Calu3 (cell line): ENCODE measurements around the gene MLPH. TPM values are rescaled to one million over a fixed set of nuclear protein-coding genes. Genes with fewer than 3 reads are reported as not detected.

Source experiments
- BruUV-seq: library from RNA; stranded (reverse); fragments of 400-500 nt; replicated peaks from 2 replicates; lab custom pipeline; 2021; lab: Mats Ljungman, UMichigan
- CTCF ChIA-PET: fragments of 300-600 bp; sonication (Branson Sonifier 250); formaldehyde crosslinking; loops from one replicate; lab custom pipeline; 2022; ENCODE audit warnings: antibody characterized with exemption; lab: Charles Lee
- DNase-seq: peaks from one replicate; pipeline ENCODE4 v3.0.0; 2022
- H3K27ac Mint-ChIP-seq: one replicate; pipeline ENCODE4 v1.8.0; 2022; ENCODE audit warnings: mixed read lengths; ENCODE audit not compliant: unreplicated experiment
- H3K27me3 Mint-ChIP-seq: one replicate; pipeline ENCODE4 v1.8.0; 2022; ENCODE audit warnings: mixed read lengths; ENCODE audit not compliant: unreplicated experiment
- H3K36me3 Mint-ChIP-seq: one replicate; pipeline ENCODE4 v1.8.0; 2022; ENCODE audit warnings: mild to moderate bottlenecking, moderate library complexity, mixed read lengths; ENCODE audit not compliant: insufficient read depth, unreplicated experiment
- H3K4me1 Mint-ChIP-seq: one replicate; pipeline ENCODE4 v1.8.0; 2022; ENCODE audit warnings: mild to moderate bottlenecking, low read depth, mixed read lengths; ENCODE audit not compliant: unreplicated experiment
- H3K4me3 Mint-ChIP-seq: one replicate; pipeline ENCODE4 v1.8.0; 2022; ENCODE audit warnings: mild to moderate bottlenecking, low read depth, moderate library complexity, mixed read lengths; ENCODE audit not compliant: unreplicated experiment
- H3K9me3 Mint-ChIP-seq: one replicate; pipeline ENCODE4 v1.8.0; 2022; ENCODE audit warnings: low read depth, mixed read lengths; ENCODE audit not compliant: unreplicated experiment
- intact Hi-C: fragments of 100-400 bp; cut with micrococcal nuclease; formaldehyde crosslinking; loops from one replicate; pipeline ENCODE4 v1.10.0; 2022; ENCODE audit not compliant: unreplicated experiment
- total RNA-seq: library from RNA; stranded (reverse); gene quantifications from 2 replicates; pipeline ENCODE4 v1.2.3, GENCODE V29; 2022
- TF ChIP-seq, protein P1 (sequence below): fragments of 200-600 bp; IDR thresholded peaks from one replicate; pipeline ENCODE4 v1.8.0; 2022; ENCODE audit warnings: antibody characterized with exemption; ENCODE audit not compliant: unreplicated experiment

MLPH gene
- total RNA-seq, 1 experiment from 2014 or later: 39.8 TPM

DNA sequence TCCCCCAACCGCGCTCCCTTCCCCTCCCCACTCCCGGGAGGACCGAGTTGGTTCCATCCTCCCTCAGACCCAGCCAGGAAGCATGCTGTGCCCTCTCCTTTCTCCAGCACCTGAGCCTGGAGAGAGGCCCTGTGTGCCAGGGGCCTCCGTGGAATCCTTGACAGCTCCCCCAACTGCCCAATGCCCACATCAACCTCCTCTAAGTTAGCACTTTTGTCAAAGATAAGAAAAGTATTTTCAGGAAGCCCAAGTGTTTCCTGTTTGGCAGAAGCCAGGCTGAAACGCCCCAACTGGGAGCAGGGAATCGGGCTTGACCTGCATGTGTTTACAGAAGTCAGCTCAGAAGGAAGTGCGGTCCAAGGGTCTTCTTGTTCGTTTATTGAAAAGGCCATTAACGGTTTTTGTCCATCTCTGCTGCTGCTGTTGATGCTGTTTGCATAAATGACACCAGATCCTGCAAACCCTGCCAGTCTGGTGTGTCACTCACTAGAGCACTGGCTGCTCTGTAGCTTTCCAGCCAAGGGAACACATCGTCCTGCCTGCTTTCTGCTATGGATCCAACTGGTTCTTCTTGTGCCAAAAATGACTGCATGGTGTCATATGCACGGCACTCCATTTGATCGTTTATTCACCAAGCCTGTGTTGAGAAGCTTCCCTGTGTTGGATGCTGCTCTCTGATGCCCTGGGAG is 37.7 kb upstream of the MLPH start:
- Mint-ChIP-seq H3K27me3 (peaks cover 91% of the 10 kb centered on the region), H3K4me1 (peaks cover 12% of the 10 kb centered on the region), H3K27ac (no peak overlapping the region), H3K9me3 (no peaks in the 10 kb centered on the region), H3K36me3 (no peaks in the 10 kb centered on the region), H3K4me3 (no peak overlapping the region)
- intact Hi-C loops: no loop called here
- TF ChIP-seq, protein P1, sequence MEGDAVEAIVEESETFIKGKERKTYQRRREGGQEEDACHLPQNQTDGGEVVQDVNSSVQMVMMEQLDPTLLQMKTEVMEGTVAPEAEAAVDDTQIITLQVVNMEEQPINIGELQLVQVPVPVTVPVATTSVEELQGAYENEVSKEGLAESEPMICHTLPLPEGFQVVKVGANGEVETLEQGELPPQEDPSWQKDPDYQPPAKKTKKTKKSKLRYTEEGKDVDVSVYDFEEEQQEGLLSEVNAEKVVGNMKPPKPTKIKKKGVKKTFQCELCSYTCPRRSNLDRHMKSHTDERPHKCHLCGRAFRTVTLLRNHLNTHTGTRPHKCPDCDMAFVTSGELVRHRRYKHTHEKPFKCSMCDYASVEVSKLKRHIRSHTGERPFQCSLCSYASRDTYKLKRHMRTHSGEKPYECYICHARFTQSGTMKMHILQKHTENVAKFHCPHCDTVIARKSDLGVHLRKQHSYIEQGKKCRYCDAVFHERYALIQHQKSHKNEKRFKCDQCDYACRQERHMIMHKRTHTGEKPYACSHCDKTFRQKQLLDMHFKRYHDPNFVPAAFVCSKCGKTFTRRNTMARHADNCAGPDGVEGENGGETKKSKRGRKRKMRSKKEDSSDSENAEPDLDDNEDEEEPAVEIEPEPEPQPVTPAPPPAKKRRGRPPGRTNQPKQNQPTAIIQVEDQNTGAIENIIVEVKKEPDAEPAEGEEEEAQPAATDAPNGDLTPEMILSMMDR: no peak
- CTCF ChIA-PET: interaction anchor here (0.6 to 0.7 kb wide), 2 partner anchors 28 to 305 kb away, joined by 3 read pairs; no protein-coding TSS in a partner anchor
- DNase-seq: no peak
- no TSS peak for BruUV-seq

- no peak for DNase-seq
- no TSS peak for BruUV-seq
- intact Hi-C loops: no loop called here
- TF ChIP-seq, protein P1: no peak
- H3K27me3 Mint-ChIP-seq: peaks cover 91% of the 10 kb centered on the region
- no peak overlapping the region for H3K4me3 Mint-ChIP-seq
- H3K4me1 Mint-ChIP-seq: peaks cover 12% of the 10 kb centered on the region
- no peak overlapping the region for H3K27ac Mint-ChIP-seq
- no peaks in the 10 kb centered on the region for H3K9me3 Mint-ChIP-seq
- no peaks in the 10 kb centered on the region for H3K36me3 Mint-ChIP-seq
- CTCF ChIA-PET: no interaction called here
Observed at GRCh38 chr2:237450108-237450507, 36.9 kb upstream of the MLPH start.

GRCh38 chr2:237450583-237450982 is 36.5 kb upstream of the MLPH start:
- H3K27ac Mint-ChIP-seq: no peak overlapping the region
- no TSS peak for BruUV-seq
- no peak overlapping the region for H3K4me3 Mint-ChIP-seq
- DNase-seq: no peak
- H3K9me3 Mint-ChIP-seq: no peaks in the 10 kb centered on the region
- intact Hi-C loops: no loop called here
- H3K36me3 Mint-ChIP-seq: no peaks in the 10 kb centered on the region
- CTCF ChIA-PET: interaction anchor here (0.7 kb wide), 1 partner anchor 29 kb away, joined by 3 read pairs; no protein-coding TSS in a partner anchor
- H3K4me1 Mint-ChIP-seq: peaks cover 12% of the 10 kb centered on the region
- TF ChIP-seq, protein P1: no peak
- H3K27me3 Mint-ChIP-seq: peaks cover 94% of the 10 kb centered on the region

- TF ChIP-seq, protein P1: no peak
- no peak overlapping the region for H3K27ac Mint-ChIP-seq
- CTCF ChIA-PET: interaction anchor here (0.7 kb wide), 1 partner anchor 30 kb away, joined by 3 read pairs; no protein-coding TSS in a partner anchor
- intact Hi-C loops: no loop called here
- H3K36me3 Mint-ChIP-seq: no peaks in the 10 kb centered on the region
- BruUV-seq: no TSS peak
- no peak overlapping the region for H3K4me3 Mint-ChIP-seq
- no peak for DNase-seq
- peaks cover 12% of the 10 kb centered on the region for H3K4me1 Mint-ChIP-seq
- no peaks in the 10 kb centered on the region for H3K9me3 Mint-ChIP-seq
- peaks cover 100% of the 10 kb centered on the region for H3K27me3 Mint-ChIP-seq
Observed at GRCh38 chr2:237451643-237452469, 35.2 kb upstream of the MLPH start.
